Coronary artery (tissue), 2 donors: Measurements from ENCODE around the gene DOK7.

Experiments
- DNase-seq: peaks from one replicate; pipeline ENCODE4 v3.0.0-alpha.2; 2017; ENCODE audit warnings: low spot score
- H3K27ac ChIP-seq, 2 donors: fragments of 200-600 bp; sonication (generic); one replicate each; pipeline ENCODE4 v1.5.1; 2016 to 2019
- H3K4me3 ChIP-seq: fragments of 200-600 bp; sonication (generic); 2 replicates; pipeline ENCODE4 v1.5.1; 2016; ENCODE audit warnings: mild to moderate bottlenecking, moderate library complexity
- CTCF ChIP-seq: fragments of 200-600 bp; sonication (generic); IDR thresholded peaks from one replicate; pipeline ENCODE4 v1.5.1; 2019; ENCODE audit warnings: antibody characterized with exemption

DOK7 gene

GRCh38 chr4:3438847-3439180 lies 24.3 kb upstream of the DOK7 start:
- no peak overlapping the region for H3K27ac ChIP-seq
- no peak for TF ChIP-seq CTCF
- H3K4me3 ChIP-seq, result no peak overlapping the region
- DNase-seq, result no peak

- no peak for TF ChIP-seq CTCF
- Histone ChIP-seq H3K4me3 (no peak overlapping the region), H3K27ac (no peak overlapping the region)
- no peak for DNase-seq
Observed at GRCh38 chr4:3439391-3439790, 23.7 kb upstream of the DOK7 start.

GRCh38 chr4:3440011-3440410 lies 23.1 kb upstream of the DOK7 start:
- TF ChIP-seq CTCF, result no peak
- no peak overlapping the region for H3K4me3 ChIP-seq
- no peak overlapping the region for H3K27ac ChIP-seq
- no peak for DNase-seq

- no peak for TF ChIP-seq CTCF
- no peak for DNase-seq
- no peak overlapping the region for H3K4me3 ChIP-seq
- H3K27ac ChIP-seq, result no peak overlapping the region
Observed at GRCh38 chr4:3440979-3441500, 22.1 kb upstream of the DOK7 start.

GRCh38 chr4:3441501-3442459 lies 21.3 kb upstream of the DOK7 start, which contains the start of gene HGFAC:
TSS of gene HGFAC (plus strand) at chr4:3441968. CDS start at chr4:3442002, 34 bp downstream.
- Histone ChIP-seq H3K4me3 (no peak within 1 kb of the TSS), H3K27ac (no peak within 1 kb of the TSS)
- DNase-seq, result no peak
- TF ChIP-seq CTCF, result no peak

- Histone ChIP-seq H3K4me3 (no peak overlapping the region), H3K27ac (no peak overlapping the region)
- no peak for TF ChIP-seq CTCF
- no peak for DNase-seq
Observed at GRCh38 chr4:3442460-3442958, 20.6 kb upstream of the DOK7 start.
